Hematopoietic multipotent progenitor cell treated with erythropoietin and hydrocortisone succinate and interleukin-3 and kit ligand, for 4 days (in vitro differentiated cells): Measurements from ENCODE around the gene TMEM163.
"Not testable (repeated sequence)": the region's sequence is repeated elsewhere in the genome, so short reads cannot be mapped to it uniquely, and the experiment has no call there.

Source experiments
- DNase-seq: peaks from one replicate; pipeline ENCODE4 v3.0.0-alpha.2; 2015

TMEM163 gene

GRCh38 chr2:134718817-134719814, at the start of gene TMEM163:
TSS of gene TMEM163 (minus strand) at chr2:134719000.
- DNase-seq: peak; percentile 65

GRCh38 chr2:134766583-134766982, 47.8 kb upstream of the TMEM163 start:
- DNase-seq: no peak

GRCh38 chr2:134765987-134766386, 47.2 kb upstream of the TMEM163 start:
- DNase-seq: no peak

- DNase-seq: peak; percentile 33
Observed at GRCh38 chr2:134764164-134764563, 45.4 kb upstream of the TMEM163 start.

- DNase-seq: no peak
Observed at GRCh38 chr2:134763164-134763710, 44.4 kb upstream of the TMEM163 start.

- DNase-seq: no peak
Observed at GRCh38 chr2:134762508-134762907, 43.7 kb upstream of the TMEM163 start.

- no peak for DNase-seq
Observed at GRCh38 chr2:134760385-134760784, 41.6 kb upstream of the TMEM163 start.

GRCh38 chr2:134758633-134759032, 39.8 kb upstream of the TMEM163 start:
- DNase-seq: peak; percentile 63

GRCh38 chr2:134751981-134752380, 33.2 kb upstream of the TMEM163 start:
- DNase-seq: not testable (repeated sequence)

- no peak for DNase-seq
Observed at GRCh38 chr2:134745546-134745945, 26.7 kb upstream of the TMEM163 start.

- DNase-seq: peak; percentile 60
Observed at GRCh38 chr2:134745023-134745422, 26.2 kb upstream of the TMEM163 start.

- DNase-seq: peak; percentile 57
Observed at GRCh38 chr2:134739879-134740301, 21.1 kb upstream of the TMEM163 start.

GRCh38 chr2:134739236-134739878, 20.6 kb upstream of the TMEM163 start:
- peak; percentile 69 for DNase-seq

GRCh38 chr2:134738141-134738870, 19.5 kb upstream of the TMEM163 start:
- DNase-seq: no peak

GRCh38 chr2:134737671-134738070, 18.9 kb upstream of the TMEM163 start:
- no peak for DNase-seq

- peak; percentile 69 for DNase-seq
Observed at GRCh38 chr2:134736167-134736880, 17.5 kb upstream of the TMEM163 start.

GRCh38 chr2:134728163-134728562, 9.4 kb upstream of the TMEM163 start:
- DNase-seq: no peak

- DNase-seq: no peak
Observed at GRCh38 chr2:134727385-134727784, 8.6 kb upstream of the TMEM163 start.

- DNase-seq: no peak
Observed at GRCh38 chr2:134726645-134727044, 7.8 kb upstream of the TMEM163 start.

GRCh38 chr2:134725876-134726275, 7.1 kb upstream of the TMEM163 start:
- no peak for DNase-seq

- DNase-seq: no peak
Observed at GRCh38 chr2:134724341-134724740, 5.5 kb upstream of the TMEM163 start.

GRCh38 chr2:134723742-134724141, 4.9 kb upstream of the TMEM163 start:
- DNase-seq: not testable (repeated sequence)
